Measurements from ENCODE around the gene RPL39L.
"Not testable (repeated sequence)": the region's sequence is repeated elsewhere in the genome, so short reads cannot be mapped to it uniquely, and the experiment has no call there.

The RPL39L gene

GRCh38 chr3:187139126-187139894 is at the start of gene RPL39L:
RPL39L (minus strand) TSS chr3:187139496; CDS start chr3:187121300, 18,196 bp downstream.
- no peak for FAIRE-seq

GRCh38 chr3:187188931-187189330 is 49.6 kb upstream of the RPL39L start:
- FAIRE-seq = no peak

GRCh38 chr3:187186801-187187421 is 47.6 kb upstream of the RPL39L start:
- no peak for FAIRE-seq

GRCh38 chr3:187186375-187186774 is 47.1 kb upstream of the RPL39L start:
- FAIRE-seq = no peak

DNA sequence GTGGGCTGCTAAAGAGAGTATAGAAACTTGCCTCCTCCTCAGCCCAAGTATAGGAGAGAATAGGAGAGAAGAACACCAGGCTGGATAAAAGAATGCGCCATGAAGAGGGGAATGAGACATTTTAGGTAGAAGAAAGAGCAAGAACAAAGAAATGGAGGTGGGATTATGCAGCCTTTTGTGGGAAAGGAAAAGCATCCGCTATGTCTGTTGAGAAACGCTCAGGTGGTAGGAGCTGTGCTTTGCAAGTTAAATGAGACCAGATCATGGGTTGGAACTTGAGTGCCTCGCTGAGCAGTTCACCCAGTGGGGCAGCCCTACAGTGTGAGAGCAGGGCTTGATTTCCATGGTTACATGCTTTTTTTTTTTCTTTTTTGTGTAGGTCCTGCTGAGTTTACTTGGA is 46.5 kb upstream of the RPL39L start:
- no peak for FAIRE-seq

GRCh38 chr3:187183903-187184302 is 44.6 kb upstream of the RPL39L start:
- no peak for FAIRE-seq

DNA sequence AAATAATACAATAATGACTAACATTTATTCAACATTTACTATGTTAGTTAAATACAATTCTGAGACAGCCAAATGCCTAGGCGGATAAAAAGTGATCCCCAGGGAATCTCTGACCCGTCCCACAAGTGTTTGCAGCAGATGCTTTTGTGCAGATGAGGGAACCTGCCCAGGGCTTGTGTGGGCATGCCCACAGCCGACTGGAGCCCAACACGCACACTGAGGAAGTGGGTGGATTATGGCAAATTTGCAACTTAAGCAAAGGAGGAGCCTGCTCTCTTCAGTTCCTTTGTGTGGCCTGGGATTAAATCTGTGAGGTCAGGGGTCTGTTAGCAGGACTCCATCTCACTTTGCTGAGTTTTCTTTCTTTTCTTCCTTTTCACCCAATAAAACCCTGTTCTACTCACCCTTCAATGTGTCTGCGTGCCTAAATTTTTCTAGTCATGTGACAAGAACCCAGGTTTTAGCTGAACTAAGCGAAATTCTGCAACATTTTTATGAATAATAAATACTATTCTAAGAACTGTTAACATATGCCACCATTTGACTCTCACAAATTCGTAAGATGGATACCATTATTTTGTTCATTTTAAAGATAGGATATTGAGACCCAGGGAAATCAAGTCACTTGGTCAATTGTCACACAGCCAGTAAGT is 44.0 kb upstream of the RPL39L start:
- no peak for FAIRE-seq

- no peak for FAIRE-seq
Observed at GRCh38 chr3:187181454-187182170, 42.3 kb upstream of the RPL39L start.

GRCh38 chr3:187172929-187173328 is 33.6 kb upstream of the RPL39L start:
- FAIRE-seq = no peak

DNA sequence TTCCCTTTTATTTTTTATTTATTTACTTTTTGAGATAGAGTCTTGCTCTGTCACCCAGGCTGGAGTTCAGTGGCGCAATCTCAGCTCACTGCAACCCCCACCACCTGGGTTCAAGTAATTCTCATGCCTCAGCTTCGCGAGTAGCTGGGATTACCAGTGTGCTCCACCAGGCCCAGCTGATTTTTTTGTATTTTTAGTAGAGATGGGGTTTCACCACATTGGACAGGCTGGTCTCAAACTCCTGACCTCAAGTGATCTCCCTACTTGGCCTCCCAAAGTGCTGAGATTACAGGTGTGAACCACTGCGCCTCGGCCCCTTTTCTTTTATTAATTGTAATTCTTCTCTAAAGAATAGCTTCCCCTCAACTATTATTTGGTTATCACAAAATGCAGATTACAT is 31.6 kb upstream of the RPL39L start:
- not testable (repeated sequence) for FAIRE-seq

DNA sequence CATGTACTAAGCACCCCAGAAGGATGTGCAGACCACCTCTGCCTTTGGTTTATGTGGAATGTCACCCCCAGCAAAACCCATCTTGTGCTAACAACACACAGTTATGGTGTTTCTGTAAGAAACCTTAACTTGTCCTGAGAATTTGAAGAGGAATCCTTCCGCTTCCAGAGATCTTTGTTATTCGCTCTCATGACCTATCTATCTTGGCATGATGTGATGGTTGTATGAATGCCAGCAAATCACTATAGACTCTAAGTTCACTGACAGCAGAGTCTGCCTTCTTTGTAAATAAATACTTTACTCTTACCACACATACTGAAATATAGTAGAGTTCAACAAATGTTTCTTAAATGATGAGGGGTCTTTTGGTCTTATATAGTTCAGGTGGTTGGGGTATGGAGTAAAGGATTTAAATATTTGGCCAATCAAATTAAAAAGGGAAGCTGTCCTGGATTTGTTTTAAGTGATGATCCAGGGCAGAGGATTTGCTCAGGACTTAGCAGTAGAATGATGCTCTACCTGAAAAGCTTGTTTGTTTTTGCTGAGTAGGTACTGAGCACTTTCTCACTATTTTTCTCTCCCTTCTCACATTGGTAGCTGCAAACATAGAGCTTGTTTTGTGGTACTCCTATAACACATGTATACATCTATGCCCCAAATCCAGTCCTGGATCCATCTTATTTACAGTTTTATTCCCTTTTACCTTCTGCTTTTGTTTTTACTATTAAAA is 30.1 kb upstream of the RPL39L start:
- FAIRE-seq = no peak

DNA sequence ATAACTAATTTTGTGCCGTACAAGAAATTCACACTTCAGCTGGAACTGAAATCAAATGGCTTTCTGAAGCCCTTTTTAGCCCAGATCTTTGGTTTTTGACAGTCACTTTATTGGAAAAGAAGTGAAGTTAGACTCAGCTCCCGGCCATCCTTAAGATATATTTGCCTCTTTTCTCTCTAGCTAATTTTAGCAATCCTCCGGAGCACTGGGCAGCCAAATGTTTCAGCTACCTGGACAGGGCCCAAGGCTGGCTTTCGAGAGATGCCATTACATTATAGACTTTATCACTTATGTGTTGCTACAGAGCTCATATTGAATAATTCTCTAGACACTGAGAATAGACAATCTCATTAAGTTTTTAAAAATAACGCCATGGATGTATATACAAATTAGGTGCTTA is 28.5 kb upstream of the RPL39L start:
- FAIRE-seq = no peak

GRCh38 chr3:187166750-187167149 is 27.5 kb upstream of the RPL39L start:
- no peak for FAIRE-seq

GRCh38 chr3:187165144-187165543 is 25.8 kb upstream of the RPL39L start:
- peak; percentile 96 for FAIRE-seq

GRCh38 chr3:187162265-187162953 is 23.1 kb upstream of the RPL39L start:
- FAIRE-seq = no peak

DNA sequence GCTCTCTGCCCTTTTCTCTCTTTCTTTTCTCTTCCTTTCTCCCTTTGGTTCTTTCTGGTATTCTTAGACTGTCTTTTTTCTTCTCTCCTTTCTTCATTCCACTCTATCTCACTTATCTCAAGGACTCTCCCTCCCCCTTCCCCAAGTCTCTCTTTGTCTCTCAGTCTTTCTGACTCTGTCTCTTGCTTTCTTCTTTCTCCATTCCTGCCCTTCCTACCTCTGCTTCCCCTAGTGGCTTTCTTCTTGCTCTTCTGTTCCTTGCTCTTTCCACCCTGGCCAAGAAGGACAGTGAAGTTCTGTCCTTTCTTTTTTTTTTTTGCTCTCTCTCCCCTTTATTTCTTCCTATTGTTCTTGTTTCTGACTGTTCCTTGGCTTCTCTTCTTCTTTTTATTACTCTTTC is 22.3 kb upstream of the RPL39L start:
- no peak for FAIRE-seq

GRCh38 chr3:187150599-187150998 is 11.3 kb upstream of the RPL39L start:
- FAIRE-seq = no peak

DNA sequence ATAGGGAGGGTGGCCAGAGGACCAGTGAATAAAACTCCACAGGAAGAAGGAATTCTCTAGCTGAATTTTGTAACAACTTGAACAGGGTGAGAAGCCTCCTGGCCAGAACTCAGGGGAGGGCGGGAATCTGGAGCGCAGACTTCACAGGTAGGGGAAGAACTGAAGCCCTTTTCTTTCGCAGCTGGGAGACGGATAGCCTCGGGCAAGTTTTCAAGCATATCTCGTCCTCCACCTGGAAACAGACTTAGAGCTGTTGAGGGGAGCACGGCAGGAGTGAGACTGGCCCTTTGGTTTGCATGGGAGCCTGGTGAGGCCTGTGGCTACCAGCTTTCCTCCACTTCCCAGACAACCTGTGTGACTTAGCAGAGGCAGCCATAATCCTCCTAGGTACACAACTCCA is 10.9 kb upstream of the RPL39L start:
- FAIRE-seq = no peak

- no peak for FAIRE-seq
Observed at GRCh38 chr3:187146389-187146788, 7.1 kb upstream of the RPL39L start.

DNA sequence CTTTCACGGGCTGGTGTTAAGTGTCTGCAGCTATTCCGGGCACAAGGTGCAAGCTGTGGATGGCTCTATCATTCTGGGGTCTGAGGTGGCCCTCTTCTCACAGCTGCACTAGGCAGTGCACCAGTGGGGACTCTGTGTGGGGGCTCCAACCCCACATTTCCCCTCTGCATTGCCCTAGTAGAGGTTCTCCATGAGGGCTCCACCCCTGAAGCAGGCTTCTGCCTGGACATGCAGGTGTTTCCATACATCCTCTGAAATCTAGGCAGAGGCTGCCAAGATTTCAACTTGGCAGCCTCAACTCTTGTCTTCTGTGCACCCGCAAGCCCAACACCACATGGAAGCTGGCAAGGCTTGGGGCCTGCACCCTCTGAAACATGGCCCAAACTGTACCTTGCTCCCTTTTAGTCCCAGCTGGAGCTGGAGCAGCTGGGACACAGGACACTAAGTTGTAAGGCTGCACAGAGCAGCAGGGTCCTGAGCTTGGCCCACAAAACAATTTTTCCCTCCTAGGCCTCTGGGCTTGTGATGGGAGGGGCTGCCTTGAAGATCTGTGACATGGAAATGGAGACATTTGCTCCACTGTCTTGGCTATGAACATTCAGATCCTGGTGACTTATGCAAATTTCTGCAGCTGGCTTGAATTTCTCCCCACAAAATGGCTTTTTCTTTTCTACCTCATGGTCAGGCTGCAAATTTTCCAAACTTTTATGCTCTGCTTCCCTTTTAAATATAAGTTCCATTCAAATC is 6.0 kb upstream of the RPL39L start:
- no peak for FAIRE-seq

GRCh38 chr3:187139895-187140253 is 578 bp upstream of the RPL39L start:
- no peak for FAIRE-seq

Measured in islet of Langerhans (tissue), 1 donor.